T47D (cell line): ENCODE results near the gene ADCY5.

Source experiments
- DNase-seq, 2 experiments: peaks; one replicate each; pipeline versions ENCODE4 v3.0.0 to v3.0.0-alpha.2; 2011 to 2012; ENCODE audit warnings: low read depth in 1 of 2, low spot score in 1 of 2
- JUND ChIP-seq: IDR thresholded peaks from 2 replicates; pipeline ENCODE4 v1.6.1; 2012; ENCODE audit warnings: low read depth
- in situ Hi-C: cut with HindIII; loops from 2 replicates; pipeline ENCODE4 v1.10.0; 2016; ENCODE audit warnings: low sequenced_read_pairs, low pct_unique_long_range_greater_than_20kb

Gene ADCY5

GRCh38 chr3:123236902-123237301 is 212.0 kb downstream of the ADCY5 start:
- no peak for TF ChIP-seq JUND
- in situ Hi-C loops, result no loop called here
- DNase-seq, result no peak
